HCT116 (cell line): ENCODE data around the gene CHERP.

ENCODE experiments used
- POLR2A ChIP-seq: IDR thresholded peaks from 2 replicates; pipeline ENCODE4 v1.7.0; 2011; ENCODE audit warnings: borderline replicate concordance; ENCODE audit not compliant: insufficient read depth, insufficient read length; ENCODE audit errors: extremely low read depth
- RAD21 ChIP-seq: IDR thresholded peaks from 2 replicates; pipeline ENCODE4 v1.6.1; 2012; ENCODE audit warnings: low read depth, mild to moderate bottlenecking
- TF ChIP-seq, protein P1 (sequence below), 3 experiments: fragments of 200-600 bp in 1 of 3; sonication (generic) in 1 of 3; IDR thresholded peaks in 2 of 3; conservative IDR thresholded peaks in 1 of 3; 2 replicates each; pipeline ENCODE4 v1.5.1; 2012 to 2017; ENCODE audit warnings: low read depth in 2 of 3, low read length in 2 of 3, antibody characterized with exemption in 1 of 3, borderline replicate concordance in 1 of 3, control low read depth in 1 of 3, mild to moderate bottlenecking in 1 of 3, mixed read lengths in 1 of 3, mixed run types in 1 of 3, moderate library complexity in 1 of 3; ENCODE audit not compliant: insufficient read depth in 1 of 3

DNA sequence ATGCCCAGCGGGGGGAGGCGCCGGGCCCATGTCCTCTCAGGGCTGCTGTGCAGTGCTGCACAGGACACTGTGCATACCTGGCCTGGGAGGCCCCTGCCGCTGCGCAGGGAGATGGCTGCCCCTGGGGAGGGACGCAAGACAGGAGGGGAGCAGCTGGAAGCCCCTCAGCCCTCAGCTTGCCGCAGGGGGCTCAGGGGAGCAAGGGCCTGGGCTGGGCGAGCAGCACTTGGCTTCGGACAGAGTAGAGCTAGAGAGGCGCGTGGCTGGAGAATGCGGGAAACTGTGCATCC is 10.9 kb downstream of the CHERP start:
- TF ChIP-seq, protein P1, sequence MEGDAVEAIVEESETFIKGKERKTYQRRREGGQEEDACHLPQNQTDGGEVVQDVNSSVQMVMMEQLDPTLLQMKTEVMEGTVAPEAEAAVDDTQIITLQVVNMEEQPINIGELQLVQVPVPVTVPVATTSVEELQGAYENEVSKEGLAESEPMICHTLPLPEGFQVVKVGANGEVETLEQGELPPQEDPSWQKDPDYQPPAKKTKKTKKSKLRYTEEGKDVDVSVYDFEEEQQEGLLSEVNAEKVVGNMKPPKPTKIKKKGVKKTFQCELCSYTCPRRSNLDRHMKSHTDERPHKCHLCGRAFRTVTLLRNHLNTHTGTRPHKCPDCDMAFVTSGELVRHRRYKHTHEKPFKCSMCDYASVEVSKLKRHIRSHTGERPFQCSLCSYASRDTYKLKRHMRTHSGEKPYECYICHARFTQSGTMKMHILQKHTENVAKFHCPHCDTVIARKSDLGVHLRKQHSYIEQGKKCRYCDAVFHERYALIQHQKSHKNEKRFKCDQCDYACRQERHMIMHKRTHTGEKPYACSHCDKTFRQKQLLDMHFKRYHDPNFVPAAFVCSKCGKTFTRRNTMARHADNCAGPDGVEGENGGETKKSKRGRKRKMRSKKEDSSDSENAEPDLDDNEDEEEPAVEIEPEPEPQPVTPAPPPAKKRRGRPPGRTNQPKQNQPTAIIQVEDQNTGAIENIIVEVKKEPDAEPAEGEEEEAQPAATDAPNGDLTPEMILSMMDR (IDR thresholded peaks at IDR 0.05 in 2 of 3, conservative IDR thresholded peaks at IDR 0.05 in 1 of 3; ENCODE audit: borderline replicate concordance in 1 of 3, insufficient read depth in 1 of 3, low read depth in 2 of 3, low read length in 2 of 3), result no peak
- TF ChIP-seq RAD21 (no peak), POLR2A (no peak)
